ENCODE measurements around the gene DGKB. TPM values are rescaled to one million over a fixed set of nuclear protein-coding genes. Genes with fewer than 3 reads are reported as not detected.

Gene DGKB
- total RNA-seq, 1 donor from 2014 or later = 0.32 TPM

- TF ChIP-seq, protein P1, sequence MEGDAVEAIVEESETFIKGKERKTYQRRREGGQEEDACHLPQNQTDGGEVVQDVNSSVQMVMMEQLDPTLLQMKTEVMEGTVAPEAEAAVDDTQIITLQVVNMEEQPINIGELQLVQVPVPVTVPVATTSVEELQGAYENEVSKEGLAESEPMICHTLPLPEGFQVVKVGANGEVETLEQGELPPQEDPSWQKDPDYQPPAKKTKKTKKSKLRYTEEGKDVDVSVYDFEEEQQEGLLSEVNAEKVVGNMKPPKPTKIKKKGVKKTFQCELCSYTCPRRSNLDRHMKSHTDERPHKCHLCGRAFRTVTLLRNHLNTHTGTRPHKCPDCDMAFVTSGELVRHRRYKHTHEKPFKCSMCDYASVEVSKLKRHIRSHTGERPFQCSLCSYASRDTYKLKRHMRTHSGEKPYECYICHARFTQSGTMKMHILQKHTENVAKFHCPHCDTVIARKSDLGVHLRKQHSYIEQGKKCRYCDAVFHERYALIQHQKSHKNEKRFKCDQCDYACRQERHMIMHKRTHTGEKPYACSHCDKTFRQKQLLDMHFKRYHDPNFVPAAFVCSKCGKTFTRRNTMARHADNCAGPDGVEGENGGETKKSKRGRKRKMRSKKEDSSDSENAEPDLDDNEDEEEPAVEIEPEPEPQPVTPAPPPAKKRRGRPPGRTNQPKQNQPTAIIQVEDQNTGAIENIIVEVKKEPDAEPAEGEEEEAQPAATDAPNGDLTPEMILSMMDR (IDR thresholded peaks at IDR 0.05) = no peak
- no peaks in the 10 kb centered on the region for H3K4me1 Mint-ChIP-seq (ENCODE audit: unreplicated experiment)
- no peak overlapping the region for H3K4me3 Mint-ChIP-seq (ENCODE audit: unreplicated experiment)
- H3K36me3 Mint-ChIP-seq (ENCODE audit: unreplicated experiment) = no peaks in the 10 kb centered on the region
- no peak overlapping the region for H3K27ac Mint-ChIP-seq (ENCODE audit: unreplicated experiment)
- H3K9me3 Mint-ChIP-seq (ENCODE audit: unreplicated experiment) = peaks cover 6% of the 10 kb centered on the region
- DNase-seq (ENCODE audit: extremely low spot score, unreplicated experiment) = no peak
- H3K27me3 Mint-ChIP-seq (ENCODE audit: unreplicated experiment) = peaks cover 2% of the 10 kb centered on the region
Measured at GRCh38 chr7:14585232-14585631, 317.3 kb downstream of the DGKB start.

DNA sequence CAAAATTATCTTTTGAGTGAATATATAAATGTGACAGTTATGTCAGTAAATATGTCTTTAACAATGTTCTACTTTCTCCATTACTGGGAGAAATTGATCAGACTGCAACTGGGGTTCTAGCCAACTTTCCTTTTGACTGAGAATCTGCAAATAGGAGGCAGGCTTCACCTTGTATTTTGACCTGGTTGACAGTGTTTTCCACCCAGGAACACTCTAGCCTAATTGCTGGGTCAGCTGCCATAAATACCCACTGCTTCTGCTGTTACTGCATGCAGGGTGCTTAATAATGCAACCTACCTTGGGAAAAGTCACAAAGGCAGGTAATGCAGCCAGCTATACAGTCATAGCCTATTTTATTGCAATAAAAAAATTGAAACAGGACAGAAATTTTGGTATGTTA lies 319.0 kb downstream of the DGKB start:
- H3K36me3 Mint-ChIP-seq (ENCODE audit: unreplicated experiment) = no peaks in the 10 kb centered on the region
- TF ChIP-seq, protein P1 (IDR thresholded peaks at IDR 0.05) = no peak
- H3K9me3 Mint-ChIP-seq (ENCODE audit: unreplicated experiment) = peaks cover 6% of the 10 kb centered on the region
- H3K27ac Mint-ChIP-seq (ENCODE audit: unreplicated experiment) = no peak overlapping the region
- H3K27me3 Mint-ChIP-seq (ENCODE audit: unreplicated experiment) = peaks cover 2% of the 10 kb centered on the region
- DNase-seq (ENCODE audit: extremely low spot score, unreplicated experiment) = no peak
- H3K4me1 Mint-ChIP-seq (ENCODE audit: unreplicated experiment) = no peaks in the 10 kb centered on the region
- H3K4me3 Mint-ChIP-seq (ENCODE audit: unreplicated experiment) = no peak overlapping the region

DNA sequence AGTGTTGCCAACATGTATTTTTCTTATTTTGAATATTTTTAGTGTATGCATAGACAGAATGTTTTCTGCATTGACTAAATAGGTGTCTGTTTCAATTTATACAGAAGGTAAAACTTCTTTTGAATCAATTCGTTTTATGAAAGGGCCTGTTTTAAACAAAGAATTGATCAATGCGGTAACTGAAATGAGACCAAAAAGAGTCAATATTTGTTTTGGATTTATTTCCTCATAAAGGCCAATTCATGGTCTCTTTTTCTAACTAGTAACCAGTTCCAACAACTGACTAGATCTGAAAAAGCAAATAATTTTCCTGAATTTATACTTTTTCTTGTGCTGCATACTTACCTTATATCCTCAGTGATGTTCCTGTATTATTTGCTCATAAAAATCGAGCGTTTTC lies 320.5 kb downstream of the DGKB start:
- no peaks in the 10 kb centered on the region for H3K4me1 Mint-ChIP-seq (ENCODE audit: unreplicated experiment)

GRCh38 chr7:14579971-14580370 lies 322.6 kb downstream of the DGKB start:
- TF ChIP-seq, protein P1 (IDR thresholded peaks at IDR 0.05) = no peak
- Mint-ChIP-seq H3K27ac (ENCODE audit: unreplicated experiment) (no peak overlapping the region), H3K9me3 (ENCODE audit: unreplicated experiment) (no peaks in the 10 kb centered on the region), H3K36me3 (ENCODE audit: unreplicated experiment) (no peaks in the 10 kb centered on the region), H3K27me3 (ENCODE audit: unreplicated experiment) (peaks cover 2% of the 10 kb centered on the region), H3K4me1 (ENCODE audit: unreplicated experiment) (no peaks in the 10 kb centered on the region), H3K4me3 (ENCODE audit: unreplicated experiment) (no peak overlapping the region)
- DNase-seq (ENCODE audit: extremely low spot score, unreplicated experiment) = no peak

More for the DNA sequence above, 320.5 kb downstream of the DGKB start:
- H3K4me3 Mint-ChIP-seq (ENCODE audit: unreplicated experiment) = no peak overlapping the region
- TF ChIP-seq, protein P1 (IDR thresholded peaks at IDR 0.05) = no peak
- peaks cover 6% of the 10 kb centered on the region for H3K9me3 Mint-ChIP-seq (ENCODE audit: unreplicated experiment)
- H3K27ac Mint-ChIP-seq (ENCODE audit: unreplicated experiment) = no peak overlapping the region
- no peak for DNase-seq (ENCODE audit: extremely low spot score, unreplicated experiment)
- no peaks in the 10 kb centered on the region for H3K36me3 Mint-ChIP-seq (ENCODE audit: unreplicated experiment)
- peaks cover 2% of the 10 kb centered on the region for H3K27me3 Mint-ChIP-seq (ENCODE audit: unreplicated experiment)

DNA sequence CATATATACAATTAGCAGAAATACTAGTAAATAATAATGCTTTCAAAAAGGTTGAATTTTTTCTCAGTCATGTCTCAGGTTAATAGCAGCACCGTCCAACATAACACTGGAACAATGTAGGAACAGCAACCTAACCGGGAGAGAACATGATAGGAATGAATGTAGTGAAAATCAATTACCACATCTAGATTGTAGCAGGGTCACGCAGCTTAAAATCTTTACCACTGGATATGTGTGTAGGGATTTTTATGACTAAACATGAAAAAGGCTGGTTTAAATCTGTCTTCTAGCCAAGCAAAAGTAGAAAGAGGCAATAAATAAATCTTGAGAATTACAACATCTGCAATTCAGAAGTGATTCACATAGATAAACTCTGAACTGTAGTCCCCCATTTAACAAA lies 326.0 kb downstream of the DGKB start:
- Mint-ChIP-seq H3K27ac (ENCODE audit: unreplicated experiment) (no peak overlapping the region), H3K4me3 (ENCODE audit: unreplicated experiment) (no peak overlapping the region), H3K27me3 (ENCODE audit: unreplicated experiment) (peaks cover 4% of the 10 kb centered on the region), H3K9me3 (ENCODE audit: unreplicated experiment) (no peaks in the 10 kb centered on the region), H3K36me3 (ENCODE audit: unreplicated experiment) (no peaks in the 10 kb centered on the region), H3K4me1 (ENCODE audit: unreplicated experiment) (no peaks in the 10 kb centered on the region)
- no peak for DNase-seq (ENCODE audit: extremely low spot score, unreplicated experiment)
- TF ChIP-seq, protein P1 (IDR thresholded peaks at IDR 0.05) = no peak

Data from osteocyte (in vitro differentiated cells).